Transverse colon (tissue), 4 donors: Measurements from ENCODE around the gene SMIM31. TPM values are rescaled to one million over a fixed set of nuclear protein-coding genes. Genes with fewer than 3 reads are reported as not detected.

Experiments used
- DNase-seq: peaks from one replicate; pipeline ENCODE4 v3.0.0-alpha.2; 2019
- H3K27ac ChIP-seq, 4 donors: fragments of 200-600 bp; sonication (generic); 2 replicates each; pipeline ENCODE4 v1.5.1; 2016 to 2018; ENCODE audit warnings: inconsistent platforms in 4 of 4
- H3K27me3 ChIP-seq: fragments of 200-600 bp; sonication (generic); 2 replicates; pipeline ENCODE4 v1.5.1; 2017; ENCODE audit warnings: inconsistent platforms
- H3K36me3 ChIP-seq, 4 donors: fragments of 200-600 bp; sonication (generic); 2 replicates each; pipeline ENCODE4 v1.5.1; 2017 to 2019; ENCODE audit warnings: inconsistent platforms in 4 of 4
- H3K4me1 ChIP-seq, 4 donors: fragments of 200-600 bp; sonication (generic); 2 replicates each; pipeline ENCODE4 v1.5.1; 2017 to 2020; ENCODE audit warnings: inconsistent platforms in 4 of 4
- H3K4me3 ChIP-seq, 4 donors: fragments of 200-600 bp; sonication (generic); 1 replicate in 1 of 4; 2 replicates in 3 of 4; pipeline versions ENCODE4 v1.5.1 to v1.6.1; 2017 to 2019; ENCODE audit warnings: inconsistent platforms in 4 of 4
- H3K9me3 ChIP-seq, 2 donors: fragments of 200-600 bp; sonication (generic); 2 replicates each; pipeline ENCODE4 v1.5.1; 2017 to 2019; ENCODE audit warnings: inconsistent platforms in 2 of 2
- EP300 ChIP-seq: sonication (generic); formaldehyde crosslinking; IDR thresholded peaks from one replicate; pipeline ENCODE4 v1.6.1; 2017; ENCODE audit warnings: antibody characterized with exemption, low read depth
- POLR2A ChIP-seq: fragments of 450-650 bp; IDR thresholded peaks from one replicate; pipeline ENCODE4 v1.6.1; 2016; ENCODE audit warnings: antibody characterized with exemption, mild to moderate bottlenecking, moderate library complexity
- POLR2AphosphoS5 ChIP-seq, 3 donors: sonication (generic); formaldehyde crosslinking; IDR thresholded peaks; one replicate each; pipeline ENCODE4 v1.6.1; 2016; ENCODE audit warnings: antibody characterized with exemption in 3 of 3
- WGBS, 2 donors: methylation state at CpG; one replicate each; pipeline ENCODE4 v1.1.5; 2018; ENCODE audit warnings: low coverage in 1 of 2; 5-methylcytosine and 5-hydroxymethylcytosine counted together
- in situ Hi-C, 4 donors: fragments of 200-750 bp; cut with MboI; loops; one replicate each; pipeline versions ENCODE4 v1.15.0 to v1.15.1; 2017; ENCODE audit warnings: low sequenced_read_pairs in 3 of 4, low pct_ligation_motif_present in 1 of 4, low pct_unique_long_range_greater_than_20kb in 1 of 4
- intact Hi-C: fragments of 100-400 bp; cut with DNase I; formaldehyde crosslinking; loops from one replicate; pipeline ENCODE4 v1.15.1; 2023; ENCODE audit warnings: low total_unique reads
- total RNA-seq, 4 donors: library from RNA; depleted of rRNA; stranded (reverse); fragments of >200 nt; gene quantifications; one replicate each; pipeline ENCODE4 v1.1.0, GENCODE V29; 2016
- TF ChIP-seq, protein P1 (sequence below), 5 experiments: fragments of 200-600 bp in 3 of 5; fragments of 450-650 bp in 2 of 5; sonication (generic) in 3 of 5; IDR thresholded peaks; 1 replicate in 2 of 5; 2 replicates in 3 of 5; pipeline ENCODE4 v1.5.1; 2016 to 2017; ENCODE audit warnings: antibody characterized with exemption in 5 of 5, inconsistent platforms in 3 of 5, mild to moderate bottlenecking in 2 of 5, moderate library complexity in 1 of 5

SMIM31 gene
- total RNA-seq, 4 donors from 2014 or later: 1.9 to 11.1 (median 6.2) TPM

GRCh38 chr4:164748375-164748774 lies 5.6 kb upstream of the SMIM31 start:
- Histone ChIP-seq H3K4me1 (peaks cover 0 to 3% (median 0%) of the 10 kb centered on the region in 4 donors), H3K27me3 (no peaks in the 10 kb centered on the region), H3K27ac (no peak overlapping the region), H3K36me3 (no peaks in the 10 kb centered on the region), H3K9me3 (peaks cover 0 to 8% of the 10 kb centered on the region in 2 donors), H3K4me3 (no peak overlapping the region)
- DNase-seq: no peak
- 51 to 54% methylated on average over 3 of the region's 3 CpGs for WGBS, 2 donors
- intact Hi-C loops: no loop called here
- in situ Hi-C loops: loop anchor here in 1 of 4 donors (25.0 kb wide), 1 partner anchor 1186 kb away; no protein-coding TSS in a partner anchor
- TF ChIP-seq POLR2A (no peak), POLR2AphosphoS5 (IDR thresholded peaks at IDR 0.05) (no peak), EP300 (no peak)
- TF ChIP-seq, protein P1, sequence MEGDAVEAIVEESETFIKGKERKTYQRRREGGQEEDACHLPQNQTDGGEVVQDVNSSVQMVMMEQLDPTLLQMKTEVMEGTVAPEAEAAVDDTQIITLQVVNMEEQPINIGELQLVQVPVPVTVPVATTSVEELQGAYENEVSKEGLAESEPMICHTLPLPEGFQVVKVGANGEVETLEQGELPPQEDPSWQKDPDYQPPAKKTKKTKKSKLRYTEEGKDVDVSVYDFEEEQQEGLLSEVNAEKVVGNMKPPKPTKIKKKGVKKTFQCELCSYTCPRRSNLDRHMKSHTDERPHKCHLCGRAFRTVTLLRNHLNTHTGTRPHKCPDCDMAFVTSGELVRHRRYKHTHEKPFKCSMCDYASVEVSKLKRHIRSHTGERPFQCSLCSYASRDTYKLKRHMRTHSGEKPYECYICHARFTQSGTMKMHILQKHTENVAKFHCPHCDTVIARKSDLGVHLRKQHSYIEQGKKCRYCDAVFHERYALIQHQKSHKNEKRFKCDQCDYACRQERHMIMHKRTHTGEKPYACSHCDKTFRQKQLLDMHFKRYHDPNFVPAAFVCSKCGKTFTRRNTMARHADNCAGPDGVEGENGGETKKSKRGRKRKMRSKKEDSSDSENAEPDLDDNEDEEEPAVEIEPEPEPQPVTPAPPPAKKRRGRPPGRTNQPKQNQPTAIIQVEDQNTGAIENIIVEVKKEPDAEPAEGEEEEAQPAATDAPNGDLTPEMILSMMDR (IDR thresholded peaks at IDR 0.05): peak; percentile 23 to 52 (median 38)

DNA sequence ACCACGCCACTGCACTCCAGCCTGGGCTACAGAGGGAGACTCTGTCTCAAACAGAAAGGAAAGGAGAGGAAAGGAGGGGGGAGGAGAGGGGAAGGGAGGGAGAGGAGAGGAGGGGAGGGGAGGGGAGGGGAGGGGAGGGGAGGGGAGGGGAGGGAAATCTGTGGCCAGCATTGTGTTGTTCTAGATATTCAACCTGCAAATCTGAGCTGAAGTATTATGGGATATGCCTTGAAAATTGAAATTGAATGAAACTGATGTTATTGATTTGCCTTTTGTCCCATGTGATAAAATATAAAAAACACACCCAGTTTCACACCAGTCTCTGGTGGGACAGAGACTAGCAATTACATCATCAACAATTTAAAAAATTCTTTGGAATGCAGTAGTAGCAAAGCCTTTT lies 1.5 kb downstream of the SMIM31 start:
- TF ChIP-seq, protein P1 (IDR thresholded peaks at IDR 0.05): no peak
- no peak for TF ChIP-seq EP300
- no peak for TF ChIP-seq POLR2AphosphoS5 (IDR thresholded peaks at IDR 0.05)
- TF ChIP-seq POLR2A: no peak
- Histone ChIP-seq H3K36me3 (no peaks in the 10 kb centered on the region), H3K9me3 (peaks cover 0 to 8% of the 10 kb centered on the region in 2 donors), H3K4me3 (peak overlapping the region in 1 of 4 donors; percentile 40), H3K27me3 (no peaks in the 10 kb centered on the region), H3K4me1 (peaks cover 0 to 12% (median 0%) of the 10 kb centered on the region in 4 donors), H3K27ac (peak overlapping the region in 1 of 4 donors; percentile 83)
- intact Hi-C loops (no loop called here), in situ Hi-C loops (no loop called here)
- no peak for DNase-seq
- whole genome bisulfite sequencing, 2 donors: 83 to 91% methylated on average over 1 of the region's 1 CpG

GRCh38 chr4:164756686-164757085 lies 2.8 kb downstream of the SMIM31 start:
- H3K9me3 ChIP-seq: peaks cover 0 to 8% of the 10 kb centered on the region in 2 donors
- no peak for TF ChIP-seq POLR2AphosphoS5 (IDR thresholded peaks at IDR 0.05)
- TF ChIP-seq, protein P1 (IDR thresholded peaks at IDR 0.05): no peak
- no peak for TF ChIP-seq EP300
- no peak for TF ChIP-seq POLR2A
- H3K27ac ChIP-seq: no peak overlapping the region
- DNase-seq: no peak
- H3K27me3 ChIP-seq: no peaks in the 10 kb centered on the region
- intact Hi-C loops: no loop called here
- in situ Hi-C loops: no loop called here
- no peaks in the 10 kb centered on the region for H3K36me3 ChIP-seq
- H3K4me3 ChIP-seq: no peak overlapping the region
- WGBS, 2 donors: 39 to 69% methylated on average over 2 of the region's 2 CpGs
- H3K4me1 ChIP-seq: peaks cover 0 to 22% (median 4%) of the 10 kb centered on the region in 4 donors

GRCh38 chr4:164761241-164761640 lies 7.3 kb downstream of the SMIM31 start:
- intact Hi-C loops: no loop called here
- H3K27ac ChIP-seq: peak overlapping the region; percentile 50 to 69 (median 59)
- no peak for DNase-seq
- TF ChIP-seq POLR2AphosphoS5 (IDR thresholded peaks at IDR 0.05) (peak in 1 of 3 donors; percentile 42), EP300 (no peak)
- peaks cover 0 to 29% (median 9%) of the 10 kb centered on the region in 4 donors for H3K4me1 ChIP-seq
- 30 to 51% methylated on average over 1 of the region's 1 CpG for WGBS, 2 donors
- no peaks in the 10 kb centered on the region for H3K27me3 ChIP-seq
- no peaks in the 10 kb centered on the region for H3K36me3 ChIP-seq
- H3K4me3 ChIP-seq: no peak overlapping the region
- in situ Hi-C loops: no loop called here
- no peaks in the 10 kb centered on the region for H3K9me3 ChIP-seq
